Mucosa of descending colon (tissue), 3 donors: ENCODE measurements around the gene HIGD1C. TPM values are rescaled to one million over a fixed set of nuclear protein-coding genes. Genes with fewer than 3 reads are reported as not detected.

Source experiments
- ATAC-seq: fragments of 200-7000 bp; cut with Tn5 transposase; one replicate; pipeline ENCODE4 v1.9.1; 2020; ENCODE audit warnings: mild to moderate bottlenecking, moderate library complexity
- DNase-seq, 3 donors: peaks; one replicate each; pipeline ENCODE4 v3.0.0-alpha.2; 2020
- H3K36me3 ChIP-seq: fragments of 200-600 bp; one replicate; pipeline ENCODE4 v1.8.0; 2021; ENCODE audit warnings: low read depth, mild to moderate bottlenecking
- H3K4me1 ChIP-seq: fragments of 200-600 bp; one replicate; pipeline ENCODE4 v1.8.0; 2021; ENCODE audit warnings: low read depth, mild to moderate bottlenecking
- H3K4me3 ChIP-seq: fragments of 200-600 bp; one replicate; pipeline ENCODE4 v1.8.0; 2021; ENCODE audit warnings: mild to moderate bottlenecking
- H3K9me3 ChIP-seq: fragments of 200-600 bp; one replicate; pipeline ENCODE4 v1.8.0; 2021; ENCODE audit warnings: mild to moderate bottlenecking
- CTCF ChIP-seq: fragments of 200-600 bp; IDR thresholded peaks from one replicate; pipeline ENCODE4 v1.8.0; 2022; ENCODE audit warnings: antibody characterized with exemption, mild to moderate bottlenecking
- intact Hi-C, 2 donors: fragments of 100-400 bp; cut with DNase I in 1 of 2; cut with micrococcal nuclease in 1 of 2; formaldehyde crosslinking; loops; one replicate each; pipeline versions ENCODE4 v1.11.0 to v1.11.1; 2022; cut with DNase I, micrococcal nuclease
- total RNA-seq, 3 donors: library from RNA; stranded (reverse); fragmentation: NEBNext Ultra II Directional in 2 of 3; extraction: Animal tissue kit (Norgen Biotek cat#: 25700) in 2 of 3; gene quantifications; one replicate each; pipeline versions ENCODE4 v1.2.1 to v1.2.4, GENCODE V29; 2021 to 2023
- donor health status: DM: no; HTN: no; CAD: no; lungs with moderate emphysema.
- donor health status: DM: no; HTN: no; CAD: no.
- donor health status: DM: no; HTN: yes; CAD: no.

HIGD1C gene
- total RNA-seq, 3 donors from 2014 or later: not detected

GRCh38 chr12:50999093-50999492, 46.7 kb downstream of the HIGD1C start:
- no peak for TF ChIP-seq CTCF
- Histone ChIP-seq H3K9me3 (no peaks in the 10 kb centered on the region), H3K4me3 (no peak overlapping the region), H3K36me3 (no peaks in the 10 kb centered on the region), H3K4me1 (no peaks in the 10 kb centered on the region)
- intact Hi-C loops: no loop called here
- DNase-seq: no peak
- no peak for ATAC-seq

GRCh38 chr12:51000245-51000644, 47.9 kb downstream of the HIGD1C start:
- peaks cover 2% of the 10 kb centered on the region for H3K4me1 ChIP-seq
- no peak overlapping the region for H3K4me3 ChIP-seq
- no peak for TF ChIP-seq CTCF
- no peaks in the 10 kb centered on the region for H3K9me3 ChIP-seq
- no peaks in the 10 kb centered on the region for H3K36me3 ChIP-seq
- ATAC-seq (no peak), DNase-seq (no peak)
- intact Hi-C loops: no loop called here

- no peak for ATAC-seq
- no peaks in the 10 kb centered on the region for H3K36me3 ChIP-seq
- no peak for DNase-seq
- no peaks in the 10 kb centered on the region for H3K9me3 ChIP-seq
- H3K4me3 ChIP-seq: no peak overlapping the region
- no peak for TF ChIP-seq CTCF
- intact Hi-C loops: no loop called here
- peaks cover 3% of the 10 kb centered on the region for H3K4me1 ChIP-seq
Observed at GRCh38 chr12:51001799-51002198, 49.5 kb downstream of the HIGD1C start.

- Histone ChIP-seq H3K36me3 (no peaks in the 10 kb centered on the region), H3K4me3 (no peak overlapping the region), H3K9me3 (no peaks in the 10 kb centered on the region), H3K4me1 (peaks cover 3% of the 10 kb centered on the region)
- intact Hi-C loops: no loop called here
- DNase-seq (no peak), ATAC-seq (no peak)
- no peak for TF ChIP-seq CTCF
Observed at GRCh38 chr12:51004504-51004903, 52.2 kb downstream of the HIGD1C start.

- Histone ChIP-seq H3K4me1 (peaks cover 3% of the 10 kb centered on the region), H3K4me3 (no peak overlapping the region), H3K9me3 (no peaks in the 10 kb centered on the region), H3K36me3 (no peaks in the 10 kb centered on the region)
- no peak for DNase-seq
- no peak for ATAC-seq
- intact Hi-C loops: no loop called here
- no peak for TF ChIP-seq CTCF
Observed at GRCh38 chr12:51005030-51005429, 52.7 kb downstream of the HIGD1C start.

GRCh38 chr12:51005671-51006070, 53.3 kb downstream of the HIGD1C start:
- TF ChIP-seq CTCF: no peak
- Histone ChIP-seq H3K36me3 (no peaks in the 10 kb centered on the region), H3K4me3 (no peak overlapping the region), H3K4me1 (peaks cover 3% of the 10 kb centered on the region), H3K9me3 (no peaks in the 10 kb centered on the region)
- peak; percentile 51 for ATAC-seq
- peak in 1 of 3 donors; percentile 38 for DNase-seq
- intact Hi-C loops: no loop called here
